ENCODE results near the gene TOE1. TPM values are rescaled to one million over a fixed set of nuclear protein-coding genes. Genes with fewer than 3 reads are reported as not detected.
A peak's percentile ranks its signal among the peaks of the same experiment; 100 is the strongest.

The TOE1 gene
- total RNA-seq, 1 donor from 2014 or later = 28.8 TPM

- Mint-ChIP-seq H3K36me3 (ENCODE audit: low read depth) (peaks cover 15% of the 10 kb centered on the region), H3K4me1 (peaks cover 30% of the 10 kb centered on the region), H3K27ac (ENCODE audit: unreplicated experiment) (no peak overlapping the region), H3K4me3 (peak overlapping the region; percentile 72), H3K9me3 (no peaks in the 10 kb centered on the region), H3K27me3 (ENCODE audit: low read depth) (no peaks in the 10 kb centered on the region)
- no peak for DNase-seq (ENCODE audit: low read depth, low spot score)
- TF ChIP-seq CTCF (conservative IDR thresholded peaks at IDR 0.05) = no peak
These were observed 5.4 kb upstream of the TOE1 start for GRCh38 chr1:45334308-45335245.

DNA sequence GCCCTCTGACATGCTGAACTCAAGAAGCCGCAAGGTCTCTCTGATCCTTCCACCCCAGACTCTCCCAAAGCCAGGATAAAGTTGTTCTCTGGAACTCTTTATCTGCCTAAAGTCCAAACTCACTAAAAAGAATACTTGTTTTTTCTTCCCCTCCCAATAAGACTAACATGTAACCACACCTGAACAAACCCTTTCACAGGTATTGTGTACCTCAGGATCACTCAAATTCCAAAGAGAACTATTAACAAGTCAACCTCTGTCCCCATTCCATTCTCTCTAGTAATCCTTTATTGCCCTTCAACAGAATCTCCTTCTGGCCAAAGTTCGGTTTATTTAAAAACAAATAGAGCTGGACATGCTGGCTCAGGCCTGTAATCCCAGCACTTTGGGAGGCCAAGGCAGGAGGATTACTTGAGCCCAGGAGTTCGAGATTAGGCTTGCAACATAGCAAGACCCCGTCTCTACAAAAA lies 4.1 kb upstream of the TOE1 start:
- Mint-ChIP-seq H3K27ac (ENCODE audit: unreplicated experiment) (peak overlapping the region; percentile 63), H3K4me3 (peak overlapping the region; percentile 32), H3K27me3 (ENCODE audit: low read depth) (no peaks in the 10 kb centered on the region), H3K4me1 (peaks cover 36% of the 10 kb centered on the region), H3K9me3 (no peaks in the 10 kb centered on the region), H3K36me3 (ENCODE audit: low read depth) (peaks cover 14% of the 10 kb centered on the region)
- no peak for DNase-seq (ENCODE audit: low read depth, low spot score)
- TF ChIP-seq CTCF (conservative IDR thresholded peaks at IDR 0.05) = no peak

GRCh38 chr1:45337630-45338325 lies 2.2 kb upstream of the TOE1 start:
- peaks cover 18% of the 10 kb centered on the region for H3K36me3 Mint-ChIP-seq (ENCODE audit: low read depth)
- no peak for TF ChIP-seq CTCF (conservative IDR thresholded peaks at IDR 0.05)
- H3K9me3 Mint-ChIP-seq = no peaks in the 10 kb centered on the region
- H3K27ac Mint-ChIP-seq (ENCODE audit: unreplicated experiment) = no peak overlapping the region
- peaks cover 41% of the 10 kb centered on the region for H3K4me1 Mint-ChIP-seq
- no peaks in the 10 kb centered on the region for H3K27me3 Mint-ChIP-seq (ENCODE audit: low read depth)
- peak overlapping the region; percentile 97 for H3K4me3 Mint-ChIP-seq
- DNase-seq (ENCODE audit: low read depth, low spot score) = no peak

GRCh38 chr1:45340816-45341466 lies 971 bp downstream of the TOE1 start:
- H3K4me3 Mint-ChIP-seq = peak overlapping the region; percentile 97
- no peak for TF ChIP-seq CTCF (conservative IDR thresholded peaks at IDR 0.05)
- peaks cover 21% of the 10 kb centered on the region for H3K36me3 Mint-ChIP-seq (ENCODE audit: low read depth)
- H3K4me1 Mint-ChIP-seq = peaks cover 31% of the 10 kb centered on the region
- no peaks in the 10 kb centered on the region for H3K9me3 Mint-ChIP-seq
- peak overlapping the region; percentile 79 for H3K27ac Mint-ChIP-seq (ENCODE audit: unreplicated experiment)
- no peak for DNase-seq (ENCODE audit: low read depth, low spot score)
- H3K27me3 Mint-ChIP-seq (ENCODE audit: low read depth) = no peaks in the 10 kb centered on the region

DNA sequence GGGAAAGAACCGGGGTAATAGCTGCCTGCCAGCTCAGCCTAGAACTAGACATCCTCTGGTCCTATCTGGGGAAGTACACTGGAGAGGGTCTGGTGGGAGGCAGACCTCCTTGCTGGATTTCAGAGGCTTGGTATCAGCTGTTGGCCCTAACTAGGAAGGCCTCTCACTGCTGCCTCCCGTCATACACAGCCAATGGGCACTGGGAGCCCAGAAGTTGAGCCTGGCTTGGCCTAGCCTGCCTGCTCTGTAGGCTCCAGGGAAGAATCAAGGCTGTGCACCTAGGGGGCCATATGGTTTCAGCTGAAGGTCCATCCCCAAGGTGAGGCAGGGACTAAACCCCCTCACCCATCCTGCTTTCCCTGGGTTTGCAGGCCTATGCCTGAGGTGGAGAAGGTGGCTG lies 4.5 kb downstream of the TOE1 start:
- H3K4me1 Mint-ChIP-seq = peaks cover 29% of the 10 kb centered on the region
- H3K27me3 Mint-ChIP-seq (ENCODE audit: low read depth) = no peaks in the 10 kb centered on the region
- H3K4me3 Mint-ChIP-seq = no peak overlapping the region
- no peak overlapping the region for H3K27ac Mint-ChIP-seq (ENCODE audit: unreplicated experiment)
- no peak for TF ChIP-seq CTCF (conservative IDR thresholded peaks at IDR 0.05)
- no peaks in the 10 kb centered on the region for H3K9me3 Mint-ChIP-seq
- DNase-seq (ENCODE audit: low read depth, low spot score) = no peak
- H3K36me3 Mint-ChIP-seq (ENCODE audit: low read depth) = peaks cover 18% of the 10 kb centered on the region
